ENCODE measurements around the gene RPTOR.

Gene RPTOR

GRCh38 chr17:80829166-80829813 is 284.7 kb downstream of the RPTOR start:
- DNase-seq (ENCODE audit: low read depth in 2 of 2) = no peak

- DNase-seq (ENCODE audit: low read depth in 2 of 2) = no peak
Measured at GRCh38 chr17:80830020-80830780, 285.6 kb downstream of the RPTOR start.

- no peak for DNase-seq (ENCODE audit: low read depth in 2 of 2)
Measured at GRCh38 chr17:80831491-80831890, 286.9 kb downstream of the RPTOR start.

- peak in 1 of 2 experiments; percentile 44 for DNase-seq (ENCODE audit: low read depth in 2 of 2)
Measured at GRCh38 chr17:80832266-80832676, 287.6 kb downstream of the RPTOR start.

- DNase-seq (ENCODE audit: low read depth in 2 of 2) = peak; percentile 97
Measured at GRCh38 chr17:80832888-80833583, 288.4 kb downstream of the RPTOR start.

- DNase-seq (ENCODE audit: low read depth in 2 of 2) = peak; percentile 60 to 64
Measured at GRCh38 chr17:80833952-80834892, 289.6 kb downstream of the RPTOR start.

GRCh38 chr17:80834893-80835275 is 290.2 kb downstream of the RPTOR start:
- no peak for DNase-seq (ENCODE audit: low read depth in 2 of 2)

- DNase-seq (ENCODE audit: low read depth in 2 of 2) = no peak
Measured at GRCh38 chr17:80835816-80836657, 291.4 kb downstream of the RPTOR start.

GRCh38 chr17:80836658-80836965 is 292.0 kb downstream of the RPTOR start:
- no peak for DNase-seq (ENCODE audit: low read depth in 2 of 2)

GRCh38 chr17:80836971-80837481 is 292.4 kb downstream of the RPTOR start:
- no peak for DNase-seq (ENCODE audit: low read depth in 2 of 2)

GRCh38 chr17:80837711-80838110 is 293.1 kb downstream of the RPTOR start:
- no peak for DNase-seq (ENCODE audit: low read depth in 2 of 2)

GRCh38 chr17:80838311-80839025 is 293.8 kb downstream of the RPTOR start:
- DNase-seq (ENCODE audit: low read depth in 2 of 2) = no peak

- DNase-seq (ENCODE audit: low read depth in 2 of 2) = no peak
Measured at GRCh38 chr17:80839026-80839345, 294.3 kb downstream of the RPTOR start.

GRCh38 chr17:80839511-80839941 is 294.9 kb downstream of the RPTOR start:
- no peak for DNase-seq (ENCODE audit: low read depth in 2 of 2)

GRCh38 chr17:80839970-80840369 is 295.3 kb downstream of the RPTOR start:
- no peak for DNase-seq (ENCODE audit: low read depth in 2 of 2)

GRCh38 chr17:80842456-80843013 is 297.9 kb downstream of the RPTOR start:
- no peak for DNase-seq (ENCODE audit: low read depth in 2 of 2)

GRCh38 chr17:80843741-80844156 is 299.1 kb downstream of the RPTOR start:
- DNase-seq (ENCODE audit: low read depth in 2 of 2) = no peak

- no peak for DNase-seq (ENCODE audit: low read depth in 2 of 2)
Measured at GRCh38 chr17:80844418-80844990, 299.9 kb downstream of the RPTOR start.

- DNase-seq (ENCODE audit: low read depth in 2 of 2) = no peak
Measured at GRCh38 chr17:80845069-80845862, 300.6 kb downstream of the RPTOR start.

Measured in fibroblast of skin of left quadriceps (primary cell).